Measurements from ENCODE around the gene STX10. TPM values are rescaled to one million over a fixed set of nuclear protein-coding genes. Genes with fewer than 3 reads are reported as not detected.
A peak's percentile ranks its signal among the peaks of the same experiment; 100 is the strongest.

Gene STX10
- 10 to 100 TPM; 48.5 to 63.4 (median 54.0) TPM for total RNA-seq (2021; fragmentation: NEBNext Ultra II Directional; extraction: Animal tissue kit (Norgen Biotek cat#: 25700))
- long read RNA-seq, transcript STX10-204 (8 exons, 1,136 nt), result major isoform, 29 of 38 reads
- long read RNA-seq, partial matches to known transcripts, result 8 of 38 reads
- long read RNA-seq, other reads (novel, unspliced or antisense), result 1 of 38 reads

DNA sequence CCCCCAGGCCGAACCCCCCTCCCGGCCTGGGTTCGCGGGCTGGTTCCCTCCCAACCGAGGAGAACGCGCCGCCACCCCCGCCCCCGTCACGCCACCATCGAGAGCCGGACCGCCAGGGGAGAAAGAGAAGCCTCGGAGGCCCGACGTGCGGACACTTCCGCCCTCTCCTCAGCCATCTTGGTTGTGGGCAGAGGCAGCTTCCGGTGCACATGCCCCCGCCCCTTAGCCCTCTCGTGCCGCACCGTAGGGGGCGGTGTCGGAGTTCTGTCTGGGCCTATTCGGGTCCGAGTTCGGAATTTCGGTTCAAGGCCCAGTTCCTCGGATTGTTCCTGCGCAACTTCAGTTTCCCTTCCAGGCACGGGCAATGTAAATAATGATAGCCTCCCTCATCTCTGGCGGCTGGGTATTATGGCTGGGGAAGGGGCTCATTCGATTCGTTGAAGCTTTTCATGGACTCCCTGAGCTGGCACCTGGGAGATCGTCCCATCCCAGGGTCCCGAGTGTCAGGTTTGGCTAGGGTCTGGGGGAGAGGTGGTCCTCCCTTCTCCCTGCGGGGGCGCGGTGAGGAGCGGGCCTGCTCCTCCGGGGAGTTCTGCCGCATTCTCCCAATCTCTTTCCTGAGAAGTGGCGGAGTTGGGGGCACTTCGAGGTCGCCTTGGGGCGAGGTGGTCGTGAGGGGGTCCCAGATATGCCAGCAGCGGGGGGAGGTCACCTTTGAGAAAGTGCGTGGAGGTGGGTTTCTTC lies at the start of gene STX10, which contains the start of gene IER2:
TSS of gene STX10 (minus strand) at position 189 of the 744 bp plus-strand sequence. CDS start 202 bp downstream, outside the sequence.
TSS of gene IER2 (plus strand) at position 225 of the 744 bp plus-strand sequence. CDS start 2,776 bp downstream, outside the sequence.
- H3K36me3 Mint-ChIP-seq (ENCODE audit: low read depth), result peaks cover 45% of the 10 kb centered on the region
- H3K4me3 Mint-ChIP-seq, result peak within 1 kb of the TSS; percentile 99
- H3K4me1 Mint-ChIP-seq (ENCODE audit: low read depth), result peaks cover 36% of the 10 kb centered on the region
- peaks cover 43% of the 10 kb centered on the region for H3K27me3 Mint-ChIP-seq (ENCODE audit: insufficient read depth)
- peak; percentile 76 for TF ChIP-seq CTCF (IDR thresholded peaks at IDR 0.05)
- DNase-seq, result peak; percentile 94
- peak within 1 kb of the TSS; percentile 99 for H3K27ac Mint-ChIP-seq
- H3K9me3 Mint-ChIP-seq, result peaks cover 19% of the 10 kb centered on the region

GRCh38 chr19:13198634-13199033 lies 48.5 kb upstream of the STX10 start:
- no peak for DNase-seq
- Mint-ChIP-seq H3K4me1 (ENCODE audit: low read depth) (no peaks in the 10 kb centered on the region), H3K4me3 (no peak overlapping the region), H3K36me3 (ENCODE audit: low read depth) (no peaks in the 10 kb centered on the region), H3K27me3 (ENCODE audit: insufficient read depth) (peaks cover 1% of the 10 kb centered on the region; the same call in 1 of the 2 replicates), H3K9me3 (no peaks in the 10 kb centered on the region), H3K27ac (no peak overlapping the region)
- TF ChIP-seq CTCF (IDR thresholded peaks at IDR 0.05), result no peak

- no peak for DNase-seq
- Mint-ChIP-seq H3K27me3 (ENCODE audit: insufficient read depth) (0 out of 2 replicates have a peak, but pooled peaks cover 1% of the 10 kb centered on the region), H3K9me3 (no peaks in the 10 kb centered on the region), H3K4me3 (no peak overlapping the region), H3K36me3 (ENCODE audit: low read depth) (no peaks in the 10 kb centered on the region), H3K27ac (no peak overlapping the region), H3K4me1 (ENCODE audit: low read depth) (no peaks in the 10 kb centered on the region)
- TF ChIP-seq CTCF (IDR thresholded peaks at IDR 0.05), result no peak
Measured at GRCh38 chr19:13195678-13196077, 45.5 kb upstream of the STX10 start.

GRCh38 chr19:13190781-13191540 lies 40.8 kb upstream of the STX10 start:
- H3K9me3 Mint-ChIP-seq, result no peaks in the 10 kb centered on the region
- 0 out of 2 replicates have a peak, but pooled peaks cover 2% of the 10 kb centered on the region for H3K27me3 Mint-ChIP-seq (ENCODE audit: insufficient read depth)
- H3K27ac Mint-ChIP-seq, result no peak overlapping the region
- no peak for DNase-seq
- no peak overlapping the region for H3K4me3 Mint-ChIP-seq
- peaks cover 3% of the 10 kb centered on the region; the same call in 1 of the 2 replicates for H3K36me3 Mint-ChIP-seq (ENCODE audit: low read depth)
- no peaks in the 10 kb centered on the region for H3K4me1 Mint-ChIP-seq (ENCODE audit: low read depth)
- no peak for TF ChIP-seq CTCF (IDR thresholded peaks at IDR 0.05)

- Mint-ChIP-seq H3K9me3 (no peaks in the 10 kb centered on the region), H3K4me3 (no peak overlapping the region), H3K4me1 (ENCODE audit: low read depth) (no peaks in the 10 kb centered on the region), H3K27ac (no peak overlapping the region), H3K36me3 (ENCODE audit: low read depth) (peaks cover 7% of the 10 kb centered on the region; the same call in 1 of the 2 replicates), H3K27me3 (ENCODE audit: insufficient read depth) (0 out of 2 replicates have a peak, but pooled peaks cover 2% of the 10 kb centered on the region)
- DNase-seq, result no peak
- no peak for TF ChIP-seq CTCF (IDR thresholded peaks at IDR 0.05)
Measured at GRCh38 chr19:13189600-13189999, 39.4 kb upstream of the STX10 start.

All from HFFc6 (cell line).